Glomerular visceral epithelial cell (primary cell): ENCODE data around the gene BSN.
A peak's percentile ranks its signal among the peaks of the same experiment; 100 is the strongest.

Source experiments
- DNase-seq: peaks from one replicate; pipeline ENCODE4 v3.0.0-alpha.2; 2016; ENCODE audit errors: extremely low spot score

Gene BSN

GRCh38 chr3:49716169-49716568, 161.9 kb downstream of the BSN start:
- DNase-seq, result no peak

- DNase-seq, result no peak
Observed at GRCh38 chr3:49716691-49717210, 162.5 kb downstream of the BSN start.

- DNase-seq, result no peak
Observed at GRCh38 chr3:49717211-49717958, 163.1 kb downstream of the BSN start.

- no peak for DNase-seq
Observed at GRCh38 chr3:49717959-49718857, 163.9 kb downstream of the BSN start.

- no peak for DNase-seq
Observed at GRCh38 chr3:49718858-49719213, 164.6 kb downstream of the BSN start.

- peak; percentile 77 for DNase-seq
Observed at GRCh38 chr3:49719214-49719884, 165.1 kb downstream of the BSN start, which contains the start of gene AMIGO3. Gene AMIGO3, minus strand, starts transcription at chr3:49719684. Its CDS starts 219 bp downstream, at chr3:49719465.
